ENCODE measurements around the gene NFAT5.

DNA sequence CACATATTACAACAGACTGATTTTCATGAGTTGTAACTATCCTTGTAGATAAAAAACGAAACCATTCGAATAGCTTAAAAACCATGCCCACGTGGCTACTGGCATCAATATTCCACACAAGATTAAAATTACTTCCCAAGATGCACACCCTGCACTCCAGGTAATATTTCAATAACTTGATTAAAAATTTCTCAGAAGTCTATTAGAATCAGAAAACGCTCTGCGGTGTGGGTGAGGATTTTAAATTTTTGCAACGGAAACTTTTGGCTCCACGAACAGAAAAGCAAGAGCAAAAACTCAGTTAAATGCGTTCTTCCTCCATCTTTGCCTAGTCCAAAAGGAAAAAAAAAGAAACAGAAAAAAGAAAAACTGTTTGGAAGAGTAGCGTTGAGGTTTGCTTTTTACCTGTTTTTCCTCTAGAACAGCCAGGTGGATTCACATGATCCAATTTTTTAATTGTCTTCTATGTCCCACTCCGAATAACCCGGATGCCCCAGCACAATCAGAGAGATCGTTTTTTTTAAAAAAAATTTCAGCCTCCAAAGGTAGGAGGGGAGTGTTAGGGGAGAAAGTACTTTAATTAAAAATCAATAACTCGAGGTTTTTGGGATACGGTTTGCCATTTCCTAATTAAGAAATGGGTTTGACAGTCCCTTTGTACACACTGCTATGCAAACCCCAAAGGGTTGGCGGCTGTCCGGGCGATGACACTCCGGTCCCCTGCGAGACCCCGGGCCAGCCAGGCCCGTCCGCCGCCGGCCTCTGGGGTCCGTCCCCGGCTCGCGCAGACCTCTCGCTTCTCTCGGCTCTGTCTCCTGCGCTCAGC is 708 bp upstream of the NFAT5 start:
- TF ChIP-seq, protein P1, sequence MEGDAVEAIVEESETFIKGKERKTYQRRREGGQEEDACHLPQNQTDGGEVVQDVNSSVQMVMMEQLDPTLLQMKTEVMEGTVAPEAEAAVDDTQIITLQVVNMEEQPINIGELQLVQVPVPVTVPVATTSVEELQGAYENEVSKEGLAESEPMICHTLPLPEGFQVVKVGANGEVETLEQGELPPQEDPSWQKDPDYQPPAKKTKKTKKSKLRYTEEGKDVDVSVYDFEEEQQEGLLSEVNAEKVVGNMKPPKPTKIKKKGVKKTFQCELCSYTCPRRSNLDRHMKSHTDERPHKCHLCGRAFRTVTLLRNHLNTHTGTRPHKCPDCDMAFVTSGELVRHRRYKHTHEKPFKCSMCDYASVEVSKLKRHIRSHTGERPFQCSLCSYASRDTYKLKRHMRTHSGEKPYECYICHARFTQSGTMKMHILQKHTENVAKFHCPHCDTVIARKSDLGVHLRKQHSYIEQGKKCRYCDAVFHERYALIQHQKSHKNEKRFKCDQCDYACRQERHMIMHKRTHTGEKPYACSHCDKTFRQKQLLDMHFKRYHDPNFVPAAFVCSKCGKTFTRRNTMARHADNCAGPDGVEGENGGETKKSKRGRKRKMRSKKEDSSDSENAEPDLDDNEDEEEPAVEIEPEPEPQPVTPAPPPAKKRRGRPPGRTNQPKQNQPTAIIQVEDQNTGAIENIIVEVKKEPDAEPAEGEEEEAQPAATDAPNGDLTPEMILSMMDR (IDR thresholded peaks at IDR 0.05) = no peak
- TF ChIP-seq POLR2A (IDR thresholded peaks at IDR 0.05) = no peak

Measured in testis (tissue), 2 donors.